ENCODE results near the gene MIB1. TPM values are rescaled to one million over a fixed set of nuclear protein-coding genes. Genes with fewer than 3 reads are reported as not detected.

Gene MIB1
- total and polyA plus RNA-seq, 9 of the 15 experiments (the other 6 are each of a cell fraction or from before 2014, with no cell fraction given) = 7.2 to 43.8 (median 23.2) TPM

- TF ChIP-seq ZNF407 (IDR thresholded peaks at IDR 0.05; ENCODE audit: low read depth) (no peak), TEAD4 (IDR thresholded peaks at IDR 0.05; ENCODE audit: low read length) (no peak), TEAD4 (CRISPR knock-in tag; IDR thresholded peaks at IDR 0.05; ENCODE audit: borderline replicate concordance) (no peak), TARDBP (IDR thresholded peaks at IDR 0.05) (no peak), BRD9 (IDR thresholded peaks at IDR 0.05; ENCODE audit: low read depth, partially characterized antibody) (no peak), CBX8 (IDR thresholded peaks at IDR 0.05; ENCODE audit: borderline replicate concordance, extremely low read depth, low read depth, low read length, poor library complexity, severe bottlenecking) (no peak), ZNF146 (CRISPR knock-in tag; IDR thresholded peaks at IDR 0.05; ENCODE audit: unreplicated experiment) (peak; percentile 92), ZNF507 (tag; conservative IDR thresholded peaks at IDR 0.05) (no peak), PRDM10 (IDR thresholded peaks at IDR 0.05; ENCODE audit: partially characterized antibody) (no peak), DNMT1 (IDR thresholded peaks at IDR 0.05) (no peak), DDX20 (tag; IDR thresholded peaks at IDR 0.05; ENCODE audit: low read depth) (no peak), DIDO1 (tag; IDR thresholded peaks at IDR 0.05; ENCODE audit: low read depth) (no peak), NELFE (IDR thresholded peaks at IDR 0.05; ENCODE audit: insufficient read depth, insufficient read length) (no peak)
- TF ChIP-seq, protein P1, sequence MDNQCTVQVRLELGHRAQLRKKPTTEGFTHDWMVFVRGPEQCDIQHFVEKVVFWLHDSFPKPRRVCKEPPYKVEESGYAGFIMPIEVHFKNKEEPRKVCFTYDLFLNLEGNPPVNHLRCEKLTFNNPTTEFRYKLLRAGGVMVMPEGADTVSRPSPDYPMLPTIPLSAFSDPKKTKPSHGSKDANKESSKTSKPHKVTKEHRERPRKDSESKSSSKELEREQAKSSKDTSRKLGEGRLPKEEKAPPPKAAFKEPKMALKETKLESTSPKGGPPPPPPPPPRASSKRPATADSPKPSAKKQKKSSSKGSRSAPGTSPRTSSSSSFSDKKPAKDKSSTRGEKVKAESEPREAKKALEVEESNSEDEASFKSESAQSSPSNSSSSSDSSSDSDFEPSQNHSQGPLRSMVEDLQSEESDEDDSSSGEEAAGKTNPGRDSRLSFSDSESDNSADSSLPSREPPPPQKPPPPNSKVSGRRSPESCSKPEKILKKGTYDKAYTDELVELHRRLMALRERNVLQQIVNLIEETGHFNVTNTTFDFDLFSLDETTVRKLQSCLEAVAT (IDR thresholded peaks at IDR 0.05) = no peak
Measured at GRCh38 chr18:21743166-21743832, 2.7 kb downstream of the MIB1 start (continued).
